ENCODE data around the gene RNF26. TPM values are rescaled to one million over a fixed set of nuclear protein-coding genes. Genes with fewer than 3 reads are reported as not detected.
"Not testable (repeated sequence)": the region's sequence is repeated elsewhere in the genome, so short reads cannot be mapped to it uniquely, and the experiment has no call there.

The RNF26 gene
- total RNA-seq, 2 donors from 2014 or later, result 5.7 to 9.2 TPM

DNA sequence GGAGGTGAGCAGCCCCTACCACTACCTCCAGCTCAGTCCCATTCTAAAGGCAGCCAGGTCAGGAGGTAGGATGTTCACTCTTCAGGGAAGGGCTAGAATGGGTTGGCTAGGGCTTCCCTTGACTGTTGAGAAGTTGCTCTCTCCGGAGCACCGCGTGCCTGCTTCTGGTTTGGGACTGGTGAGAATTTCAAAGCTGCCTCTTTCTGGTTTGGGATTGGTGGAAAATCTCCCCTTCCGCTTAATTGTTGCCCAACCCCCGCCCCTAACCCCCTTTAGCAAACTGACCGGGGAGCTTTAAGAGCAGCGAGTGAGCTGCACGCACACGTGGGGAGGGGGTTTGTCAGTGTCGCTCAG lies 46.5 kb downstream of the RNF26 start:
- Histone ChIP-seq H3K4me1 (peaks cover 52% of the 10 kb centered on the region), H3K27ac (peak overlapping the region; percentile 18 to 76 (median 75)), H3K27me3 (no peaks in the 10 kb centered on the region), H3K36me3 (replicated peaks in 1 of 2; ENCODE audit: insufficient read depth in 1 of 2, low read depth in 2 of 2) (no peaks in the 10 kb centered on the region), H3K4me3 (peak overlapping the region in 1 of 2 donors; percentile 14), H3K9me3 (no peaks in the 10 kb centered on the region)
- intact Hi-C loops (cut with DNase I), result no loop called here
- 2 to 3% methylated on average over 8 to 10 of the region's 10 CpGs for WGBS, 2 donors
- DNase-seq (no peak), ATAC-seq (no peak)
- TF ChIP-seq POLR2A (IDR thresholded peaks at IDR 0.05), result no peak
- TF ChIP-seq, protein P1, sequence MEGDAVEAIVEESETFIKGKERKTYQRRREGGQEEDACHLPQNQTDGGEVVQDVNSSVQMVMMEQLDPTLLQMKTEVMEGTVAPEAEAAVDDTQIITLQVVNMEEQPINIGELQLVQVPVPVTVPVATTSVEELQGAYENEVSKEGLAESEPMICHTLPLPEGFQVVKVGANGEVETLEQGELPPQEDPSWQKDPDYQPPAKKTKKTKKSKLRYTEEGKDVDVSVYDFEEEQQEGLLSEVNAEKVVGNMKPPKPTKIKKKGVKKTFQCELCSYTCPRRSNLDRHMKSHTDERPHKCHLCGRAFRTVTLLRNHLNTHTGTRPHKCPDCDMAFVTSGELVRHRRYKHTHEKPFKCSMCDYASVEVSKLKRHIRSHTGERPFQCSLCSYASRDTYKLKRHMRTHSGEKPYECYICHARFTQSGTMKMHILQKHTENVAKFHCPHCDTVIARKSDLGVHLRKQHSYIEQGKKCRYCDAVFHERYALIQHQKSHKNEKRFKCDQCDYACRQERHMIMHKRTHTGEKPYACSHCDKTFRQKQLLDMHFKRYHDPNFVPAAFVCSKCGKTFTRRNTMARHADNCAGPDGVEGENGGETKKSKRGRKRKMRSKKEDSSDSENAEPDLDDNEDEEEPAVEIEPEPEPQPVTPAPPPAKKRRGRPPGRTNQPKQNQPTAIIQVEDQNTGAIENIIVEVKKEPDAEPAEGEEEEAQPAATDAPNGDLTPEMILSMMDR (IDR thresholded peaks at IDR 0.05), result no peak

- peak; percentile 98 for ATAC-seq
- DNase-seq, result peak; percentile 96 to 98 (median 98)
- TF ChIP-seq, protein P1 (IDR thresholded peaks at IDR 0.05), result peak; percentile 91 to 99 (median 95)
- TF ChIP-seq POLR2A (IDR thresholded peaks at IDR 0.05), result peak; percentile 59 to 89 (median 85)
- H3K36me3 ChIP-seq (replicated peaks in 1 of 2; ENCODE audit: insufficient read depth in 1 of 2, low read depth in 2 of 2), result no peaks in the 10 kb centered on the region
- H3K4me1 ChIP-seq, result peaks cover 46% of the 10 kb centered on the region
- H3K9me3 ChIP-seq, result no peaks in the 10 kb centered on the region
- 0% methylated on average over 14 to 54 of the region's 54 CpGs for WGBS, 2 donors
- H3K27me3 ChIP-seq, result no peaks in the 10 kb centered on the region
- intact Hi-C loops (cut with DNase I), result no loop called here
- H3K4me3 ChIP-seq, result peak within 1 kb of the TSS; percentile 11 to 19
- peak within 1 kb of the TSS; percentile 19 to 76 (median 75) for H3K27ac ChIP-seq
Observed at GRCh38 chr11:119381181-119381988, 47.1 kb downstream of the RNF26 start, which contains the start of gene USP2. TSS of gene USP2 (minus strand) at chr11:119381690. CDS start at chr11:119373480, 8,210 bp downstream.

DNA sequence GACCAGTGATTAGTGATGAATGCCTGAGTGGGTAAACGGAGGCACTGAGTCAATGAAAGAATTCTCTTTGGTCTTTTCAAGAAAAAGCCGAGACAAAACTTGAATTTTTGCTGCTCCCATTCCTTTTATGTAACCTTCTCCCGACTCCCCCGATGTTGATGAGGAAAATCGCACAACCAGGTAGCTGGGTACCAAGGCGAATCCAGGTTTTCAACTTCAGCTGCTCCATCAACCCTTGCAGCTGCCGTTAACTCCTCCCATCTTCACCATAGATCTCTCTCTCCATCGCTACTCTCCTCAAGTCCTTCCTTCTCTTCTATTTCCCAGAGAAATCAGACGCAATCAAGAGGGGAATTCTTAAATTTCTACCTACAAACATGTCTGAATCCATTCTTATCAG lies 47.8 kb downstream of the RNF26 start:
- Histone ChIP-seq H3K27ac (peak overlapping the region; percentile 19 to 76 (median 75)), H3K9me3 (no peaks in the 10 kb centered on the region), H3K4me3 (peak overlapping the region in 1 of 2 donors; percentile 19), H3K36me3 (replicated peaks in 1 of 2; ENCODE audit: insufficient read depth in 1 of 2, low read depth in 2 of 2) (no peaks in the 10 kb centered on the region), H3K27me3 (no peaks in the 10 kb centered on the region), H3K4me1 (peaks cover 41% of the 10 kb centered on the region)
- no peak for DNase-seq
- intact Hi-C loops (cut with DNase I), result no loop called here
- WGBS, 2 donors, result 5 to 8% methylated on average over 9 of the region's 9 CpGs
- TF ChIP-seq, protein P1 (IDR thresholded peaks at IDR 0.05), result no peak
- no peak for TF ChIP-seq POLR2A (IDR thresholded peaks at IDR 0.05)
- ATAC-seq, result no peak

DNA sequence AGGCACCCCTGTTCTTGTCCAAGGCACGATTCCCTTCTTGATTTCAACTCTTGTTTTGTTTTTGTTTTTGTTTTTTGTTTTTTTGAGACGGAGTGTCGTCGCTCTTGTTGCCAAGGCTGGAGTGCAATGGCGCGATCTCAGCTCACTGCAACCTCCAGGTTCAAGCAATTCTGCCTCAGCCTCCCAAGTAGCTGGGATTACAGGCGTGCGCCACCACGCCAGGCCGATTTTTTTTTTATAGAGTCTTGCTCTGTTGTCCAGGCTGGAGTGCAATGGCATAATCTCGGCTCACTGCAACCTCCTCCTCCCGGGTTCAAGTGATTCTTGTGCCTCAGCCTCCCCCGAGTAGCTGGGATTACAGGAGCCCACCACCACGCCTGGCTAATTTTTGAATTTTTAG lies 48.2 kb downstream of the RNF26 start:
- H3K9me3 ChIP-seq; H3K27me3 ChIP-seq; ATAC-seq; H3K27ac ChIP-seq; DNase-seq; intact Hi-C loops (cut with DNase I); H3K4me3 ChIP-seq; H3K36me3 ChIP-seq (replicated peaks in 1 of 2; ENCODE audit: insufficient read depth in 1 of 2, low read depth in 2 of 2): not testable (repeated sequence)
- peaks cover 37% of the 10 kb centered on the region for H3K4me1 ChIP-seq
- WGBS, 2 donors, result 75 to 85% methylated on average over 14 of the region's 14 CpGs

DNA sequence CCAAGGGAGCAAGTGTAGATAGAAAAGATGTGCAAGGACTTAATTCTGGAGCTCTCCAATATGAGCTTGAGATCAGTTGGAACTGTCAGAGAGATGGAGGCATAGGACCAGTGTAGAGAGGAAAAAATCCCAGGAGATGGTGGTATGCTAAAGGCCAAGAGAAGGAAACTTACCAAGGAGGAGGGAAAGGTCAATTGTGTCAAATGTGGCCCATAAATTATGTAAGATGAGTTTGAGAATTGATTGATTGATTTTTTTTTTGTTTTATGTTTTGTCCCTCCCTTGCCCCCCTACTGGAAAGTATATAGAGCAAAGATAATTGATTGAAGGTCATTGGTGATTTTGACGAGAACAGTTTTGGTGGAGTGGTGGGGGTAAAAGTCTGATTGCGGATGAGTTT lies 50.0 kb downstream of the RNF26 start:
- Histone ChIP-seq H3K9me3 (no peaks in the 10 kb centered on the region), H3K36me3 (replicated peaks in 1 of 2; ENCODE audit: insufficient read depth in 1 of 2, low read depth in 2 of 2) (no peaks in the 10 kb centered on the region), H3K4me3 (no peak overlapping the region), H3K4me1 (peaks cover 21% of the 10 kb centered on the region), H3K27ac (no peak overlapping the region), H3K27me3 (no peaks in the 10 kb centered on the region)
- whole genome bisulfite sequencing, 2 donors, result 55 to 69% methylated on average over 2 of the region's 2 CpGs
- TF ChIP-seq POLR2A (IDR thresholded peaks at IDR 0.05), result no peak
- TF ChIP-seq, protein P1 (IDR thresholded peaks at IDR 0.05), result no peak
- intact Hi-C loops (cut with DNase I), result no loop called here
- ATAC-seq (no peak), DNase-seq (no peak)

Small RNAs within 50 kb of the gene (microRNA-seq; reads per million reads assigned to microRNA genes)
- 0 to 0.47 reads per million in 2 donors for gene MIR6756 (ENCODE audit: borderline number of aligned reads in 2 of 2, borderline replicate concordance in 2 of 2)

Small RNAs within 50 kb of the gene (small RNA-seq; reads per million reads assigned to genes)
- gene RF01225, result not detected
- not detected for gene RNU6-262P

Other genes starting within 250 kb of the RNF26 start
- gene HMBS, start 249.6 kb upstream of the RNF26 start, total RNA-seq, result 10 to 100 TPM in 1 of 2 donors, 1 to 10 TPM in 1; 7.6 to 16.1 TPM
- 10 to 100 TPM; 26.7 to 62.6 TPM for gene DPAGT1, start 232.7 kb upstream of the RNF26 start, total RNA-seq
- 10 to 100 TPM in 1 of 2 donors, 1 to 10 TPM in 1; 5.4 to 20.8 TPM for gene C2CD2L, start 227.2 kb upstream of the RNF26 start, total RNA-seq
- 10 to 100 TPM; 11.9 to 28.3 TPM for gene HINFP, start 212.9 kb upstream of the RNF26 start, total RNA-seq
- gene ABCG4, start 185.5 kb upstream of the RNF26 start, total RNA-seq, result under 1 TPM in 1 of 2 donors, not detected in 1; 0.33 TPM
- 10 to 100 TPM in 1 of 2 donors, 1 to 10 TPM in 1; 9.3 to 30.7 TPM for gene NLRX1, start 165.8 kb upstream of the RNF26 start, total RNA-seq
- 1 to 10 TPM in 1 of 2 donors, not detected in 1; 3.6 TPM for gene NHERF4, start 149.1 kb upstream of the RNF26 start, total RNA-seq
- gene CBL, start 128.2 kb upstream of the RNF26 start, total RNA-seq, result 1 to 10 TPM; 3.0 to 6.5 TPM
- gene MCAM, start 17.4 kb upstream of the RNF26 start, total RNA-seq, result 100 to 1,000 TPM in 1 of 2 donors, 10 to 100 TPM in 1; 75.0 to 205 TPM
- gene C1QTNF5, start 6.4 kb downstream of the RNF26 start, total RNA-seq, result 10 to 100 TPM; 28.8 to 54.1 TPM
- gene MFRP, start 12.2 kb downstream of the RNF26 start, total RNA-seq, result under 1 TPM in 1 of 2 donors, not detected in 1; 0.52 TPM
- 10 to 100 TPM in 1 of 2 donors, 1 to 10 TPM in 1; 3.9 to 19.4 TPM for gene USP2, start 47.2 kb downstream of the RNF26 start, total RNA-seq
- gene THY1, start 88.6 kb downstream of the RNF26 start, total RNA-seq, result 1 to 10 TPM; 6.9 to 9.9 TPM